Measurements from ENCODE around the gene RPL32. TPM values are rescaled to one million over a fixed set of nuclear protein-coding genes. Genes with fewer than 3 reads are reported as not detected.

The RPL32 gene
- total and polyA plus RNA-seq, 4 donors: 1,163 to 3,171 (median 1,500) TPM

- DNase-seq: no peak
Measured at GRCh38 chr3:12835052-12835665, 6.2 kb downstream of the RPL32 start.

GRCh38 chr3:12833222-12834161 lies 7.9 kb downstream of the RPL32 start:
- no peak overlapping the region for H3K4me3 ChIP-seq
- no peak overlapping the region for H3K27ac ChIP-seq (ENCODE audit: low read depth in 1 of 2, low read length in 1 of 2)
- no peak for ATAC-seq (ENCODE audit: insufficient read depth, low FRiP score)
- H3K27me3 ChIP-seq (ENCODE audit: control insufficient read depth in 3 of 3, insufficient read depth in 3 of 3, low read length in 2 of 3): no peaks in the 10 kb centered on the region
- TF ChIP-seq CTCF (IDR thresholded peaks at IDR 0.05; ENCODE audit: control extremely low read depth, extremely low read depth): no peak
- peaks cover 41 to 44% (median 43%) of the 10 kb centered on the region in 4 donors for H3K36me3 ChIP-seq (ENCODE audit: control insufficient read depth in 4 of 4, insufficient read depth in 4 of 4, low read length in 4 of 4)
- H3K9me3 ChIP-seq (ENCODE audit: control insufficient read depth in 4 of 4, insufficient read depth in 3 of 4, low read length in 3 of 4): no peaks in the 10 kb centered on the region
- no peak overlapping the region for H3K9ac ChIP-seq (ENCODE audit: insufficient read depth in 1 of 2, low read length in 2 of 2)
- H3K4me1 ChIP-seq (ENCODE audit: control insufficient read depth in 5 of 5, insufficient read depth in 5 of 5, low read length in 5 of 5): peaks cover 0 to 7% (median 3%) of the 10 kb centered on the region in 5 donors
- peak in 1 of 3 donors; percentile 18 for DNase-seq
- WGBS, 2 donors: 82 to 85% methylated on average over 13 of the region's 13 CpGs

More at GRCh38 chr3:12835052-12835665, 6.2 kb downstream of the RPL32 start:
- Histone ChIP-seq H3K4me3 (no peak overlapping the region), H3K9me3 (ENCODE audit: control insufficient read depth in 4 of 4, insufficient read depth in 3 of 4, low read length in 3 of 4) (no peaks in the 10 kb centered on the region), H3K9ac (ENCODE audit: insufficient read depth in 1 of 2, low read length in 2 of 2) (no peak overlapping the region), H3K27ac (ENCODE audit: low read depth in 1 of 2, low read length in 1 of 2) (no peak overlapping the region), H3K36me3 (ENCODE audit: control insufficient read depth in 4 of 4, insufficient read depth in 4 of 4, low read length in 4 of 4) (peaks cover 38 to 52% (median 49%) of the 10 kb centered on the region in 4 donors), H3K4me1 (ENCODE audit: control insufficient read depth in 5 of 5, insufficient read depth in 5 of 5, low read length in 5 of 5) (peaks cover 0 to 18% (median 9%) of the 10 kb centered on the region in 5 donors), H3K27me3 (ENCODE audit: control insufficient read depth in 3 of 3, insufficient read depth in 3 of 3, low read length in 2 of 3) (no peaks in the 10 kb centered on the region)
- WGBS, 2 donors: 88 to 93% methylated on average over 6 of the region's 6 CpGs
- no peak for TF ChIP-seq CTCF (IDR thresholded peaks at IDR 0.05; ENCODE audit: control extremely low read depth, extremely low read depth)
- ATAC-seq (ENCODE audit: insufficient read depth, low FRiP score): no peak

GRCh38 chr3:12832350-12833221 lies 8.8 kb downstream of the RPL32 start:
- WGBS, 2 donors: 83 to 88% methylated on average over 7 of the region's 7 CpGs
- H3K27ac ChIP-seq (ENCODE audit: low read depth in 1 of 2, low read length in 1 of 2): no peak overlapping the region
- H3K27me3 ChIP-seq (ENCODE audit: control insufficient read depth in 3 of 3, insufficient read depth in 3 of 3, low read length in 2 of 3): no peaks in the 10 kb centered on the region
- no peaks in the 10 kb centered on the region for H3K9me3 ChIP-seq (ENCODE audit: control insufficient read depth in 4 of 4, insufficient read depth in 3 of 4, low read length in 3 of 4)
- no peak overlapping the region for H3K4me3 ChIP-seq
- peaks cover 35 to 43% (median 38%) of the 10 kb centered on the region in 4 donors for H3K36me3 ChIP-seq (ENCODE audit: control insufficient read depth in 4 of 4, insufficient read depth in 4 of 4, low read length in 4 of 4)
- ATAC-seq (ENCODE audit: insufficient read depth, low FRiP score) (no peak), DNase-seq (no peak)
- H3K4me1 ChIP-seq (ENCODE audit: control insufficient read depth in 5 of 5, insufficient read depth in 5 of 5, low read length in 5 of 5): peaks cover 0 to 1% (median 0%) of the 10 kb centered on the region in 5 donors
- TF ChIP-seq CTCF (IDR thresholded peaks at IDR 0.05; ENCODE audit: control extremely low read depth, extremely low read depth): no peak
- H3K9ac ChIP-seq (ENCODE audit: insufficient read depth in 1 of 2, low read length in 2 of 2): no peak overlapping the region

Measured in lung (tissue), 12 donors.